Measurements from ENCODE around the gene CAB39.

Gene CAB39

GRCh38 chr2:230758566-230759480 lies 46.2 kb downstream of the CAB39 start:
- peak; percentile 55 for DNase-seq

GRCh38 chr2:230759481-230760167 lies 47.0 kb downstream of the CAB39 start:
- peak; percentile 14 for DNase-seq

GRCh38 chr2:230761704-230762103 lies 49.1 kb downstream of the CAB39 start:
- no peak for DNase-seq

- peak; percentile 77 for DNase-seq
Observed at GRCh38 chr2:230762317-230762896, 49.8 kb downstream of the CAB39 start.

- no peak for DNase-seq
Observed at GRCh38 chr2:230764346-230764745, 51.7 kb downstream of the CAB39 start.

GRCh38 chr2:230765611-230766300 lies 53.1 kb downstream of the CAB39 start:
- no peak for DNase-seq

GRCh38 chr2:230767862-230768388 lies 55.3 kb downstream of the CAB39 start:
- no peak for DNase-seq

GRCh38 chr2:230770804-230771203 lies 58.2 kb downstream of the CAB39 start:
- no peak for DNase-seq

GRCh38 chr2:230772156-230772555 lies 59.5 kb downstream of the CAB39 start:
- peak; percentile 36 for DNase-seq

GRCh38 chr2:230773039-230773773 lies 60.6 kb downstream of the CAB39 start:
- DNase-seq = peak; percentile 44

GRCh38 chr2:230774348-230774951 lies 61.8 kb downstream of the CAB39 start:
- peak; percentile 59 for DNase-seq

GRCh38 chr2:230775737-230776136 lies 63.1 kb downstream of the CAB39 start:
- DNase-seq = peak; percentile 54

GRCh38 chr2:230777721-230778120 lies 65.1 kb downstream of the CAB39 start:
- no peak for DNase-seq

- DNase-seq = no peak
Observed at GRCh38 chr2:230778350-230779063, 65.9 kb downstream of the CAB39 start.

GRCh38 chr2:230779126-230779525 lies 66.5 kb downstream of the CAB39 start:
- DNase-seq = no peak

- DNase-seq = no peak
Observed at GRCh38 chr2:230779607-230780006, 67.0 kb downstream of the CAB39 start.

- DNase-seq = no peak
Observed at GRCh38 chr2:230781130-230781797, 68.6 kb downstream of the CAB39 start.

GRCh38 chr2:230783101-230783500 lies 70.5 kb downstream of the CAB39 start:
- DNase-seq = no peak

- no peak for DNase-seq
Observed at GRCh38 chr2:230784795-230785194, 72.2 kb downstream of the CAB39 start.

- DNase-seq = no peak
Observed at GRCh38 chr2:230785346-230785745, 72.7 kb downstream of the CAB39 start.

All from hematopoietic multipotent progenitor cell treated with erythropoietin and hydrocortisone succinate and interleukin-3 and kit ligand, for 6 days (in vitro differentiated cells).